ENCODE results near the gene STK17A.
"Not testable (repeated sequence)": the region's sequence is repeated elsewhere in the genome, so short reads cannot be mapped to it uniquely, and the experiment has no call there.

Gene STK17A

GRCh38 chr7:43660141-43660540 is 77.2 kb downstream of the STK17A start:
- no peak for DNase-seq

GRCh38 chr7:43664681-43665080 is 81.8 kb downstream of the STK17A start:
- no peak for DNase-seq

- DNase-seq, result no peak
Measured at GRCh38 chr7:43666938-43667337, 84.0 kb downstream of the STK17A start.

- no peak for DNase-seq
Measured at GRCh38 chr7:43668035-43668434, 85.1 kb downstream of the STK17A start.

GRCh38 chr7:43669286-43670081 is 86.6 kb downstream of the STK17A start:
- DNase-seq, result no peak

GRCh38 chr7:43671521-43671920 is 88.6 kb downstream of the STK17A start:
- no peak for DNase-seq

GRCh38 chr7:43673243-43673976 is 90.5 kb downstream of the STK17A start:
- not testable (repeated sequence) for DNase-seq

- no peak for DNase-seq
Measured at GRCh38 chr7:43674559-43675436, 91.9 kb downstream of the STK17A start.

Measured in NCI-H2081 (cell line).